HepG2 (cell line): ENCODE results near the gene ATPAF2. TPM values are rescaled to one million over a fixed set of nuclear protein-coding genes. Genes with fewer than 3 reads are reported as not detected.
A peak's percentile ranks its signal among the peaks of the same experiment; 100 is the strongest.

ENCODE experiments used
- ATAC-seq: fragments of 200-7000 bp; cut with Tn5 transposase; 3 replicates; pipeline ENCODE4 v1.9.1; 2020; ENCODE audit warnings: mild to moderate bottlenecking, moderate library complexity
- BruUV-seq: library from RNA; stranded (reverse); fragments of 400-500 nt; replicated peaks from 2 replicates; lab custom pipeline; 2021; lab: Mats Ljungman, UMichigan
- CTCF ChIA-PET: fragments of 300-600 bp; formaldehyde crosslinking; extraction: SDS; loops from one replicate; lab custom pipeline; 2021; ENCODE audit warnings: low total read pairs, inconsistent platforms, low intra/inter-chr PET ratio; lab: Yijun Ruan, JAX
- POLR2A ChIA-PET: fragments of 350-600 bp; sonication (Branson Sonifier 250); formaldehyde crosslinking; loops from one replicate; lab custom pipeline; 2020; ENCODE audit warnings: antibody characterized with exemption, inconsistent platforms; lab: Yijun Ruan, JAX
- DNase-seq: peaks from one replicate; pipeline ENCODE4 v3.0.0-alpha.2; 2015; ENCODE audit warnings: low spot score
- FAIRE-seq: peaks from 3 replicates; lab custom pipeline; 2011; peaks lifted over from hg19 to GRCh38; lab: Jason Lieb, UNC
- H2AFZ ChIP-seq: one replicate; pipeline ENCODE4 v1.6.1; 2011; ENCODE audit warnings: low read length, inconsistent platforms
- H3K27ac ChIP-seq: fragments of 300-600 bp; 3 replicates; pipeline ENCODE4 v1.8.0; 2011; ENCODE audit warnings: mixed run types, mild to moderate bottlenecking, mixed read lengths, low read length, inconsistent platforms; ENCODE audit not compliant: insufficient read depth; ENCODE audit errors: extremely low read length
- H3K27me3 ChIP-seq, 2 experiments: fragments of 200-600 bp in 1 of 2; 2 replicates in 1 of 2; 3 replicates in 1 of 2; pipeline versions ENCODE4 v1.6.0 to v1.8.0; 2011; ENCODE audit warnings: low read length in 2 of 2, mild to moderate bottlenecking in 2 of 2, moderate library complexity in 2 of 2, inconsistent platforms in 1 of 2; ENCODE audit not compliant: insufficient read depth in 2 of 2, control insufficient read depth in 1 of 2
- H3K36me3 ChIP-seq, 2 experiments: fragments of 200-600 bp in 1 of 2; replicated peaks in 1 of 2; 2 replicates in 1 of 2; 3 replicates in 1 of 2; pipeline versions ENCODE4 v1.5.1 to v1.8.0; 2011; ENCODE audit warnings: low read length in 2 of 2, inconsistent platforms in 1 of 2; ENCODE audit not compliant: insufficient read depth in 2 of 2, control insufficient read depth in 1 of 2
- H3K4me1 ChIP-seq: 2 replicates; pipeline ENCODE4 v1.5.1; 2012; ENCODE audit warnings: low read length, inconsistent platforms; ENCODE audit not compliant: insufficient read depth
- H3K4me2 ChIP-seq: 2 replicates; pipeline ENCODE4 v1.6.0; 2011; ENCODE audit warnings: low read depth, low read length, inconsistent platforms
- H3K4me3 ChIP-seq, 3 experiments: fragments of 200-600 bp in 1 of 3; sonication (generic), shearing (Covaris generic) in 1 of 3; replicated peaks in 1 of 3; 2 replicates each; pipeline ENCODE4 v1.5.1; 2011 to 2016; ENCODE audit warnings: low read length in 3 of 3, inconsistent platforms in 2 of 3, low read depth in 2 of 3, mild to moderate bottlenecking in 2 of 3, control low read depth in 1 of 3, mixed read lengths in 1 of 3; ENCODE audit not compliant: insufficient read depth in 1 of 3
- H3K79me2 ChIP-seq: one replicate; pipeline ENCODE4 v1.6.1; 2011; ENCODE audit warnings: low read length, inconsistent platforms; ENCODE audit not compliant: insufficient read depth
- H3K9ac ChIP-seq: 2 replicates; pipeline ENCODE4 v1.6.0; 2011; ENCODE audit warnings: mild to moderate bottlenecking, low read depth, low read length, inconsistent platforms; ENCODE audit not compliant: insufficient read depth
- H3K9me3 ChIP-seq: 2 replicates; pipeline ENCODE4 v1.5.1; 2012; ENCODE audit warnings: mild to moderate bottlenecking, low read length
- H4K20me1 ChIP-seq: 2 replicates; pipeline ENCODE4 v1.6.0; 2011; ENCODE audit warnings: inconsistent platforms, mild to moderate bottlenecking, low read length, moderate library complexity; ENCODE audit not compliant: insufficient read depth
- E2F2 ChIP-seq: sonication (generic); formaldehyde crosslinking; IDR thresholded peaks from 2 replicates; pipeline ENCODE4 v1.4.0; 2020; ENCODE audit warnings: missing genetic modification reagents, borderline replicate concordance
- MTA1 ChIP-seq: sonication (generic); formaldehyde crosslinking; IDR thresholded peaks from 2 replicates; pipeline ENCODE4 v1.4.0; 2020; ENCODE audit warnings: missing genetic modification reagents, mild to moderate bottlenecking, borderline replicate concordance
- NFIC ChIP-seq: IDR thresholded peaks from 2 replicates; pipeline ENCODE4 v1.6.1; 2012; ENCODE audit warnings: mild to moderate bottlenecking, low read length, inconsistent platforms
- NFRKB ChIP-seq: fragments of 450-650 bp; IDR thresholded peaks from 2 replicates; pipeline ENCODE4 v1.6.1; 2017
- POGZ ChIP-seq: sonication (generic); formaldehyde crosslinking; IDR thresholded peaks from 2 replicates; pipeline ENCODE4 v1.4.0; 2020; ENCODE audit warnings: mild to moderate bottlenecking, missing genetic modification reagents
- RELA ChIP-seq: sonication (generic); formaldehyde crosslinking; IDR thresholded peaks from 2 replicates; pipeline ENCODE4 v1.4.0; 2020; ENCODE audit warnings: missing genetic modification reagents
- SMAD9 ChIP-seq: sonication (generic); formaldehyde crosslinking; IDR thresholded peaks from 2 replicates; pipeline ENCODE4 v1.5.1; 2020; ENCODE audit warnings: mild to moderate bottlenecking, missing genetic modification reagents
- SMYD3 ChIP-seq: sonication (generic); formaldehyde crosslinking; IDR thresholded peaks from 2 replicates; pipeline ENCODE4 v1.8.1; 2023; ENCODE audit warnings: mild to moderate bottlenecking, missing genetic modification reagents
- STAT5B ChIP-seq: sonication (generic); formaldehyde crosslinking; IDR thresholded peaks from 2 replicates; pipeline ENCODE4 v1.4.0; 2020; ENCODE audit warnings: missing genetic modification reagents
- ZNF317 ChIP-seq: sonication (generic); formaldehyde crosslinking; IDR thresholded peaks from 2 replicates; pipeline ENCODE4 v1.5.0; 2020; ENCODE audit warnings: mild to moderate bottlenecking, missing genetic modification reagents
- WGBS: methylation state at CpG from one replicate; pipeline ENCODE4 v1.1.6; 2017; ENCODE audit warnings: low lambda C conversion rate; 5-methylcytosine and 5-hydroxymethylcytosine counted together
- in situ Hi-C: cut with HindIII; loops from 2 replicates; pipeline ENCODE4 v1.10.0; 2017; ENCODE audit warnings: low pct_unique_long_range_greater_than_20kb; ENCODE audit not compliant: extremely low pct_ligation_motif_present
- intact Hi-C: fragments of 100-400 bp; cut with micrococcal nuclease; formaldehyde crosslinking; loops from one replicate; pipeline ENCODE4 v1.10.0; 2022; ENCODE audit not compliant: unreplicated experiment
- polyA plus RNA-seq, 8 experiments: library from polyadenylated mRNA; depleted of rRNA in 3 of 8; stranded (reverse) in 7 of 8; unstranded in 1 of 8; fragments of >200 nt; fragmentation: Illumina TruSeq in 4 of 8; extraction: Trizol in 4 of 8; gene quantifications; 2 replicates each; pipeline versions ENCODE4 v1.2.1 to v1.2.3, GENCODE V29; 2011 to 2016; ENCODE audit warnings: low read depth in 4 of 8, missing spikeins in 1 of 8, mixed read lengths in 1 of 8; ENCODE audit not compliant: insufficient read depth in 1 of 8
- total RNA-seq, 5 experiments: library from RNA; depleted of rRNA; stranded (reverse); fragments of >200 nt; fragmentation: Illumina TruSeq; extraction: Trizol; gene quantifications; 2 replicates each; pipeline ENCODE4 v1.2.3, GENCODE V29; 2016; ENCODE audit warnings: low read depth in 1 of 5
- TF ChIP-seq, protein P1 (sequence below): sonication (generic); formaldehyde crosslinking; IDR thresholded peaks from 2 replicates; pipeline ENCODE4 v1.4.0; 2020; ENCODE audit warnings: missing genetic modification reagents, borderline replicate concordance

Gene ATPAF2
- total and polyA plus RNA-seq, 2 of the 13 experiments (the other 11 are each of a cell fraction or from before 2014, with no cell fraction given), result 15.0 to 16.5 TPM

DNA sequence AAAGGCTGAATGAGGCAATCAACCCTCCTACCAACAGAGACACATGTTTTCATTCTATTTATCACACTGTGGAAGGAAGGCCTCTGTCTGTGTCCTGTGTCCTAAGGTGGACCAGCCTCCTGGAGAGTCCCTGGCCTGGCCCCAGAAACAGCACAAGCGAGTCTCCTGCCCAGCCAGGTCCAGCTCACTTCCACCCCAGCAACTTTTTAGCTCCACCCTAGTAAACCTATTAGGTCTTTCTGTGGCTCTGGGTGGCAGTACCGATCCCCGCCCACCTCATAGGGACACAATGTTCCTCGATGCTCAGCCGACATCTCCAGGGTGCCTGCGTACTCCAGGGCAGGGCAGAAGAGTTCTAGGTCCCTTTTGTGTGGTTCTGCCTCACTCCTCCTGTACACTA lies 55.6 kb downstream of the ATPAF2 start:
- Histone ChIP-seq H2AFZ (peak overlapping the region; percentile 80), H3K4me2 (peak overlapping the region; percentile 81), H3K79me2 (no peaks in the 10 kb centered on the region), H4K20me1 (no peaks in the 10 kb centered on the region), H3K9ac (no peak overlapping the region; the same call in 1 of the 2 replicates), H3K27me3 (peaks cover 0 to 14% of the 10 kb centered on the region in 2 experiments; a peak in 3 of 5 replicates), H3K4me3 (peak overlapping the region in 1 of 3 experiments; percentile 30; a peak in 1 of 6 replicates), H3K36me3 (no peaks in the 10 kb centered on the region), H3K27ac (no peak overlapping the region), H3K9me3 (no peaks in the 10 kb centered on the region), H3K4me1 (peaks cover 17% of the 10 kb centered on the region)
- TF ChIP-seq POGZ (CRISPR knock-in tag), result 0 out of 2 replicates have a peak, but pooled peaks have one; percentile 16
- peak; percentile 96 for TF ChIP-seq ZNF317
- TF ChIP-seq RELA (CRISPR knock-in tag), result no peak
- no peak for TF ChIP-seq STAT5B
- no TSS peak for BruUV-seq
- ATAC-seq (peak; percentile 67), FAIRE-seq (no peak), DNase-seq (no peak)
- CTCF ChIA-PET, result no interaction called here
- in situ Hi-C loops, result no loop called here
- 5% methylated on average over 5 of the region's 6 CpGs for WGBS
- POLR2A ChIA-PET, result interaction anchor here (2.1 kb wide), 1 partner anchor 11 kb away, joined by 13 read pairs; the partner anchor contains the start of genes DRC3 and TOM1L2
- intact Hi-C loops, result no loop called here

GRCh38 chr17:17982801-17983200 lies 56.2 kb downstream of the ATPAF2 start:
- Histone ChIP-seq H3K27ac (no peak overlapping the region), H3K36me3 (no peaks in the 10 kb centered on the region), H3K4me2 (peak overlapping the region; percentile 81), H3K27me3 (peaks cover 4 to 19% of the 10 kb centered on the region in 2 experiments; a peak in 4 of 5 replicates), H4K20me1 (no peaks in the 10 kb centered on the region), H2AFZ (peak overlapping the region; percentile 80), H3K79me2 (no peaks in the 10 kb centered on the region), H3K9ac (no peak overlapping the region), H3K4me1 (peaks cover 17% of the 10 kb centered on the region), H3K9me3 (no peaks in the 10 kb centered on the region), H3K4me3 (peak overlapping the region in 2 of 3 experiments; percentile 1 to 30; a peak in 1 of 6 replicates)
- in situ Hi-C loops (no loop called here), intact Hi-C loops (no loop called here)
- no peak for FAIRE-seq
- peak; percentile 11; the same call in 1 of the 3 replicates for ATAC-seq
- BruUV-seq, result no TSS peak
- 46% methylated on average over 9 of the region's 9 CpGs for WGBS
- no peak for DNase-seq
- CTCF ChIA-PET, result no interaction called here
- POLR2A ChIA-PET, result interaction anchor here (2.1 kb wide), 1 partner anchor 10 kb away, joined by 13 read pairs; the partner anchor contains the start of genes DRC3 and TOM1L2
- no peak for TF ChIP-seq E2F2 (CRISPR knock-in tag)
- TF ChIP-seq, protein P1, sequence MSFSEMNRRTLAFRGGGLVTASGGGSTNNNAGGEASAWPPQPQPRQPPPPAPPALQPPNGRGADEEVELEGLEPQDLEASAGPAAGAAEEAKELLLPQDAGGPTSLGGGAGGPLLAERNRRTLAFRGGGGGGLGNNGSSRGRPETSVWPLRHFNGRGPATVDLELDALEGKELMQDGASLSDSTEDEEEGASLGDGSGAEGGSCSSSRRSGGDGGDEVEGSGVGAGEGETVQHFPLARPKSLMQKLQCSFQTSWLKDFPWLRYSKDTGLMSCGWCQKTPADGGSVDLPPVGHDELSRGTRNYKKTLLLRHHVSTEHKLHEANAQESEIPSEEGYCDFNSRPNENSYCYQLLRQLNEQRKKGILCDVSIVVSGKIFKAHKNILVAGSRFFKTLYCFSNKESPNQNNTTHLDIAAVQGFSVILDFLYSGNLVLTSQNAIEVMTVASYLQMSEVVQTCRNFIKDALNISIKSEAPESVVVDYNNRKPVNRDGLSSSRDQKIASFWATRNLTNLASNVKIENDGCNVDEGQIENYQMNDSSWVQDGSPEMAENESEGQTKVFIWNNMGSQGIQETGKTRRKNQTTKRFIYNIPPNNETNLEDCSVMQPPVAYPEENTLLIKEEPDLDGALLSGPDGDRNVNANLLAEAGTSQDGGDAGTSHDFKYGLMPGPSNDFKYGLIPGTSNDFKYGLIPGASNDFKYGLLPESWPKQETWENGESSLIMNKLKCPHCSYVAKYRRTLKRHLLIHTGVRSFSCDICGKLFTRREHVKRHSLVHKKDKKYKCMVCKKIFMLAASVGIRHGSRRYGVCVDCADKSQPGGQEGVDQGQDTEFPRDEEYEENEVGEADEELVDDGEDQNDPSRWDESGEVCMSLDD (CRISPR knock-in tag), result no peak
- no peak for TF ChIP-seq SMYD3 (CRISPR knock-in tag)
- TF ChIP-seq NFIC, result no peak
- no peak for TF ChIP-seq SMAD9
- no peak for TF ChIP-seq MTA1 (CRISPR knock-in tag)
- no peak for TF ChIP-seq NFRKB
